DMS53 (cell line): Measurements from ENCODE around the gene LINC00237.

ENCODE experiments used
- DNase-seq: peaks from one replicate; lab custom pipeline; 2025; lab: John Stamatoyannopoulos, UW

The LINC00237 gene

GRCh38 chr20:21046413-21047070 lies 59.6 kb downstream of the LINC00237 start:
- no peak for DNase-seq
